Skin of body (tissue), 2 donors: ENCODE data around the gene TRIM28. TPM values are rescaled to one million over a fixed set of nuclear protein-coding genes. Genes with fewer than 3 reads are reported as not detected.
"Not testable (repeated sequence)": the region's sequence is repeated elsewhere in the genome, so short reads cannot be mapped to it uniquely, and the experiment has no call there.

Source experiments
- DNase-seq: peaks from one replicate; lab custom pipeline; 2025; lab: John Stamatoyannopoulos, UW
- total RNA-seq: library from RNA; depleted of rRNA; stranded (reverse); fragments of >200 nt; gene quantifications from one replicate; pipeline ENCODE4 v1.2.3, GENCODE V29; 2014

The TRIM28 gene
- 214 TPM for total RNA-seq

- DNase-seq = no peak
Observed at GRCh38 chr19:58543826-58544590, at the start of gene TRIM28. TRIM28 (plus strand) TSS chr19:58544064; CDS start chr19:58544758, 694 bp downstream.

- DNase-seq = no peak
Observed at GRCh38 chr19:58497634-58498170, 46.2 kb upstream of the TRIM28 start.

- DNase-seq = no peak
Observed at GRCh38 chr19:58498316-58499020, 45.4 kb upstream of the TRIM28 start.

- DNase-seq = peak; percentile 95
Observed at GRCh38 chr19:58499021-58499927, 44.6 kb upstream of the TRIM28 start.

GRCh38 chr19:58500242-58500641 lies 43.6 kb upstream of the TRIM28 start:
- no peak for DNase-seq

- DNase-seq = not testable (repeated sequence)
Observed at GRCh38 chr19:58507602-58508223, 36.2 kb upstream of the TRIM28 start.

GRCh38 chr19:58509731-58510083 lies 34.2 kb upstream of the TRIM28 start:
- DNase-seq = no peak

- DNase-seq = no peak
Observed at GRCh38 chr19:58510084-58510862, 33.6 kb upstream of the TRIM28 start.

GRCh38 chr19:58511353-58512208 lies 32.3 kb upstream of the TRIM28 start, which contains the start of gene SLC27A5:
SLC27A5 (minus strand) TSS chr19:58511992; CDS start chr19:58511955, 37 bp downstream.
- no peak for DNase-seq

- DNase-seq = no peak
Observed at GRCh38 chr19:58513213-58513693, 30.6 kb upstream of the TRIM28 start.

GRCh38 chr19:58513694-58514563 lies 29.9 kb upstream of the TRIM28 start:
- peak; percentile 67 for DNase-seq

- DNase-seq = no peak
Observed at GRCh38 chr19:58514564-58515022, 29.3 kb upstream of the TRIM28 start.

GRCh38 chr19:58515259-58515658 lies 28.6 kb upstream of the TRIM28 start:
- DNase-seq = no peak

GRCh38 chr19:58516246-58516836 lies 27.5 kb upstream of the TRIM28 start:
- no peak for DNase-seq

- no peak for DNase-seq
Observed at GRCh38 chr19:58516964-58517833, 26.7 kb upstream of the TRIM28 start.

GRCh38 chr19:58518256-58519086 lies 25.4 kb upstream of the TRIM28 start:
- DNase-seq = no peak
